ENCODE measurements around the gene THTPA.

Gene THTPA

DNA sequence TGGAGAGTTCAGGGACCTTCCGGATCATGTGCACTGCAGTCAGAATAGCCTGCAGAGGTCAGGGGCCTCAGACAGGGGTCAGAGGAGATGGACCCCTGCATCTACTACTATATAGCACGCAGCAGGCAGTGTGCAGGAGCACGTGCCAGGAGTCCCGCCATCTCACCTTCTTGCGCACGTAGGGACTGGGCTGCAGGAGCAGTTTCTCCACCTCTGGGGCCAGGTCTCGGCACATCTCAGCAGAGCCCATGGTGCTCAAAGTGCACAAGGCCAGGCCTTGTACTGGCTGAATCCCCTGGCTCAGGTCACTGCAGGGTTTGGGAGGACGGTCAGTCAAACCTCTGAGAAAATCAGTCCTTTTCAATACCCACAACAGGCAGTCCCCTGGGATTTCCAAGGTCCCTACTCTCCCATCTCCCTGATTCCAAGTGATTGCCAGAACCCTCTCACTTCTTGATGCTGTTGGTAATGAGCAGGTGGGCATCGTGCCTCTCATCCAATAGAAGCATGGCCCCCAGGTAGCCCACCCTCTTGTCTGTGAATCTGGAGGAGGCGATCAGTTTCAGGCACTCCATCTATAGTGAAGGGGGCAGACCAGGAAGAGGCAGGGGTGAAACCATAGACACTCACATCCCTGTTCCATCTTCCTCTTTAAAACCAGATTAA, 10.2 kb downstream of the THTPA start:
- H3K27ac ChIP-seq, result peak overlapping the region; percentile 88
- TF ChIP-seq, protein P1, sequence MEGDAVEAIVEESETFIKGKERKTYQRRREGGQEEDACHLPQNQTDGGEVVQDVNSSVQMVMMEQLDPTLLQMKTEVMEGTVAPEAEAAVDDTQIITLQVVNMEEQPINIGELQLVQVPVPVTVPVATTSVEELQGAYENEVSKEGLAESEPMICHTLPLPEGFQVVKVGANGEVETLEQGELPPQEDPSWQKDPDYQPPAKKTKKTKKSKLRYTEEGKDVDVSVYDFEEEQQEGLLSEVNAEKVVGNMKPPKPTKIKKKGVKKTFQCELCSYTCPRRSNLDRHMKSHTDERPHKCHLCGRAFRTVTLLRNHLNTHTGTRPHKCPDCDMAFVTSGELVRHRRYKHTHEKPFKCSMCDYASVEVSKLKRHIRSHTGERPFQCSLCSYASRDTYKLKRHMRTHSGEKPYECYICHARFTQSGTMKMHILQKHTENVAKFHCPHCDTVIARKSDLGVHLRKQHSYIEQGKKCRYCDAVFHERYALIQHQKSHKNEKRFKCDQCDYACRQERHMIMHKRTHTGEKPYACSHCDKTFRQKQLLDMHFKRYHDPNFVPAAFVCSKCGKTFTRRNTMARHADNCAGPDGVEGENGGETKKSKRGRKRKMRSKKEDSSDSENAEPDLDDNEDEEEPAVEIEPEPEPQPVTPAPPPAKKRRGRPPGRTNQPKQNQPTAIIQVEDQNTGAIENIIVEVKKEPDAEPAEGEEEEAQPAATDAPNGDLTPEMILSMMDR (conservative IDR thresholded peaks at IDR 0.05), result no peak

DNA sequence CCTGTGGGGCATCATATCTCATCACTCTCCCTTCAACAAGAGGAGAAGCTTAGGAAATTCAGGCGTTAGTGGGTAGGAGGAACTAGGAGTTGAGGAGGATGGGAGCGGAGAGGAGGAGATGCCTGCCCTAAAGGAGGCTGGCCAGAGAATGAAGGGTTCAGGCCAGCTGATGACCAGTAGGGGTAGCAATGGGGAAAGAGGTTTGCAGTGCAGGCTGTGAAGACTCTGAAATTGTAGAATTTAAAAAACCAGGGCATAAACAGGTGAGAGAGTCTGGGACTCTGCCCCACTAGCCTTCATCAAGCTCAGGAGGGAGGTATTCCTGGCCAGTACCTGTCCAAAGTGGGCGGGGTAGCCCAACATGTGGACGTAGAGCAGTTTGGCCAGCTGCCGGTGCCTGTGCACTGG, 10.7 kb downstream of the THTPA start:
- H3K27ac ChIP-seq, result peak overlapping the region; percentile 88
- TF ChIP-seq, protein P1 (conservative IDR thresholded peaks at IDR 0.05), result no peak

DNA sequence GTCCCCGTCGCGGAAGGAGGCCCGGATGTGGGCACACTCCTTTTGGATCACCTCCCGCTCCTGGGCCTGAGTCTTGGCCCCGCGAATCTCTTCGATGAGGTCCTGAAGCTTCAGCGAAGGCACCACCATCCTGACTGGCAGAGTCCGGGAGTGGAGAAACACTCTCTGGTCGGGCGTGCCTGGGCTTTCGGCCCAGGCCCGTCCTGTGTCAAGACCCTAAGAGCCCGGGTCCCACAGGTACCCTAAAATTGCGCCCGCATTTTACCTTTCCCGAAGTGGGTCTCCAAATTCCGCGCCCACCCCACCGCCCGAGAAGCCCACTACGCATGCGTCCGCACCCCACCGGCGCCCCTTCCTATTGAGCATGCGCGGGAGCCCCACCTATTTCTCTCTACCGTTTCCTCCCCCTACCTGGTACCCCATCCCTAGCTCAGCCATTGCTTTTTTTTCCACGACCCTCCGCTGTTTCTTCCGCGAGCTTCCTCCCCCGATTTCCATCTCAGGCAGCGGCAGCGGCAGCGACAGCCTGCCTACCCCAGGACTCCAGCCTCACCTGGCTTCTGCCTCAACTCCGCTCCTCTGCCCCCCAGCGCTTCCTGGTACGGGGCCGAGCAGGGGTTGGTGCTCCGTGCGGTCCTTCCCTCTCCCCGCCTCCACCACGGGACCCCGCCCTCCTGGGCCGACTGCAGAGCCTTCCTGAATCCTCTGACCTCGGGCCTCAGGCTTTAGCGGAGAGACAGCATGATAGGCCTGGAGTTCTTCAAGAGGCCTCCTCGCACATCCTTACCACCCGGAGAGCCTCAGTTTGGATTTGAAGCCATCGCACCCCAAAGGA, 11.3 kb downstream of the THTPA start, which contains the start of gene AP1G2:
Gene AP1G2 (minus strand): TSS at position 606 of the 835 bp plus-strand sequence. CDS start 477 bp downstream, at position 129.
- TF ChIP-seq, protein P1 (conservative IDR thresholded peaks at IDR 0.05), result no peak
- H3K27ac ChIP-seq, result peak within 1 kb of the TSS; percentile 88

DNA sequence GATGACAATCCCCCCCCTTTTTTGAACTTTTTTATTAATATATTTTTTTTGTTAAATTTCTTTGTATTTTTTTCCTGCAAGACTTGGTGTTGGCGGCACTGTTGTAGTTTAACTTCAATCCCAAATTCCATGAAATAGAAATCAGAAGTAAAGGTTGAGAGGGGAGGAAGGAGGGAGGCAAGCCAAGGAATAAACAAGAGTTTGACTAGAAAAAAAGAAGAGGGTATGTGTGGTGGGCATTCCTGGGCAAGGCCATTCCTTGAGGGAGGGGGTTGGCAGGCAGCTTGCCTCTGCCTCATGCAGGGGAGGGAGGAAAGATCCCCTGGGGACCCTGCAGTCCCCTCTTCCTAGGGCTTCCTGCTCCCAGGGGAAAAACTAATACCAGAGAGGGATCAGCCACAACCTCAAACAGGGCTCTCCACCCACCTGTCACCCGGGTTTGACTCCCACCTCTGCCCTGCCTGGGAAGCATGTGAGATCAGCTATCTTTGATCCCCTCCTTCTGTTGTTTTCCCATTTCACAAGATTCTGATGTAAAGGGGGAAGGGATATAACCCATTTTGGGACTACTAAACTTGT, 12.0 kb downstream of the THTPA start:
- TF ChIP-seq, protein P1 (conservative IDR thresholded peaks at IDR 0.05), result no peak
- H3K27ac ChIP-seq, result peak overlapping the region; percentile 88

DNA sequence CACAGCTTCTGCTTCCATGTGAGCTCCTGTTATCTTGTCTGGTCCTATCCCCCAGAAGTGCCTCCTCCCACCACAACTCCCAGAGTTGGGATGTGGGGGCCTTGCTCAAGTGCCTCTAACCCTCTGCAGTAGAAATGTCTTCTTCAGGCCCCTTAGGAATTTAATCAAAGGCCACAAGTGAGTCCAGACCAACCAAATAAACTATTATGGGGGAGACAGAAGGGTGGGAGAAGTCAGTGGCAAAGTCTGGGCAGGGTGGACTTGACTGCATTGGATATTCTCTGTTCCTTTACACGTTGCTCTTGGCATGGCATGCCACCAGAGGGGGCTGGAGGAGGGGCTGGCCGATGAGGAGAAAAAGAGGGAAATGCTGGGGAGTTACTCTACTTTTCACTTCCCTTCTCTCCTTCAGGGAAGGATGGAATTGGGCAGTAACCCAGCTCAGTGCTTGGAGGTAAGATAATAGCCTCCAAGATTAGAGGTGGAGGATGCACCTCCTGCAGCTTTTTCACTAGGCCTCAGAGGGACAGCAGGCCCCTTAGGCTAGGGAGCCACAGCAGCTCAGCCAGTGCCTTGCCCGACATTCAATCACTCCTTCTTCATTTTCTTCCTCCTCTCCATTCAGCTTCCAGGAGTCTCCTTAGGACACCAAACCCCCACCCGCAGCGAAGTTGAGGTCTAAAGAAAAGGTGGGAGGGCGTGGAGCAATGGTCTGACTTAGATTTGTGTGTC, 12.7 kb downstream of the THTPA start:
- peak overlapping the region; percentile 88 for H3K27ac ChIP-seq
- TF ChIP-seq, protein P1 (conservative IDR thresholded peaks at IDR 0.05), result peak; percentile 34

DNA sequence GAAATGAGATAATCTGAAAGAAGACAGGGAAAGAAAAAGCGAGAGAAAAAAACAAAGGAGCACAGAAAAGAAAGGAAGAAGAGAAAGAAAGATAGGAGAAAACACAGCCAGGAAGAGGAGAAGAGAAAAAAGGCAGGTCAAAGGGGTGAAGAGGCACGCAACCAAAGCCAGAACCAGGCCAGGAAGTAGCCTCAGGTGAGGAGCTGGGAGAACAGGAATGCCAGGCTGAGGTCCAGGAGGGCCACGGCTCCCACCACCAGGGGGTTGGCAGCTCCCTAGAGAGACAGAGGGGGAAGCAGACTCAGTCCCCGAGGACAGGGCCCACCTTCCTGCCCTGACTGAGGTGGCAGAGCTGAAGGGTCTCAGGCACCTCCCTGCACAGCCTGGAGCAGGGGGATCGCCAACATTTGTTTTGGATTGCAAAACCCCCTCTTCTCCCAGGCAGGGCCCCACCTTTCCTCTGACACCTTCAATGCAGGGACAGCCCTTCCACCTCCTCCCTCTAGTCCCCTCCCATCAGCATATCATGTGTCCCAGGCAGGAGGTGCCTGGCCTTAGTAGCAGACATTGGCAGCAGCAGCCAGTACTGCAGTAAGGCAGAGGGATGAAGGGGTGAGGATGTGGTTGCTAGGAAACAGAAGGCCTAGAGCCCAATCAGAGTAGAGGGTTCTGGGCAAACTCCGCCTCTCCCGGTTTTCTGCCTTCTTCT, 13.5 kb downstream of the THTPA start:
- H3K27ac ChIP-seq, result peak overlapping the region; percentile 88
- TF ChIP-seq, protein P1 (conservative IDR thresholded peaks at IDR 0.05), result no peak

Data from VCaP (cell line).